OCI-LY7 (cell line): ENCODE data around the gene SERPINA4.

Experiments
- CTCF ChIP-seq: fragments of 200-600 bp; sonication (generic); conservative IDR thresholded peaks from 2 replicates; pipeline ENCODE4 v1.5.1; 2014; ENCODE audit warnings: mild to moderate bottlenecking, antibody characterized with exemption, low read length, moderate library complexity, mixed read lengths
- EZH2phosphoT487 ChIP-seq: fragments of 200-600 bp; sonication (generic); IDR thresholded peaks from 2 replicates; pipeline ENCODE4 v1.6.1; 2018; ENCODE audit warnings: low read depth, borderline replicate concordance, mild to moderate bottlenecking, mixed run types, antibody characterized with exemption, low read length, moderate library complexity, mixed read lengths

- TF ChIP-seq CTCF (no peak), EZH2phosphoT487 (no peak)
Measured at GRCh38 chr14:94569381-94570001, 8.2 kb downstream of the SERPINA4 start.
